H1 (cell line): ENCODE measurements around the gene ZNF385D.

Experiments
- ASH2L ChIP-seq: fragments of 200-600, 300-600 bp; sonication (generic); IDR thresholded peaks from one replicate; pipeline ENCODE4 v1.7.1; 2017; ENCODE audit warnings: low read length
- CHD2 ChIP-seq: IDR thresholded peaks from 2 replicates; pipeline ENCODE4 v1.6.1; 2012; ENCODE audit warnings: low read length, improper control_type of control experiment
- CTCF ChIP-seq, 3 experiments: IDR thresholded peaks; 1 replicate in 2 of 3; 2 replicates in 1 of 3; pipeline versions ENCODE4 v1.5.1 to v1.6.1; 2011; ENCODE audit warnings: low read length in 3 of 3, mild to moderate bottlenecking in 3 of 3, inconsistent platforms in 2 of 3, low read depth in 1 of 3, moderate library complexity in 1 of 3; ENCODE audit not compliant: insufficient read depth in 1 of 3; ENCODE audit errors: control extremely low read depth in 1 of 3
- EP300 ChIP-seq, 2 experiments: IDR thresholded peaks; 1 replicate in 1 of 2; 2 replicates in 1 of 2; pipeline ENCODE4 v1.6.1; 2011 to 2012; ENCODE audit warnings: low read depth in 2 of 2, low read length in 2 of 2, mild to moderate bottlenecking in 2 of 2, borderline replicate concordance in 1 of 2, inconsistent platforms in 1 of 2, moderate library complexity in 1 of 2
- EZH2 ChIP-seq: fragments of 200-600 bp; sonication (generic); IDR thresholded peaks from 2 replicates; pipeline ENCODE4 v1.7.1; 2012; ENCODE audit warnings: low read depth, mild to moderate bottlenecking, moderate library complexity, low read length, inconsistent platforms; ENCODE audit not compliant: severe bottlenecking
- HDAC2 ChIP-seq, 2 experiments: fragments of 300-600 bp in 1 of 2; sonication (generic) in 1 of 2; IDR thresholded peaks; 2 replicates each; pipeline ENCODE4 v1.6.1; 2011 to 2012; ENCODE audit warnings: low read depth in 2 of 2, low read length in 2 of 2, mild to moderate bottlenecking in 2 of 2, moderate library complexity in 2 of 2, borderline replicate concordance in 1 of 2, inconsistent platforms in 1 of 2
- KDM1A ChIP-seq: fragments of 200-600, 300-600 bp; sonication (generic); IDR thresholded peaks from 2 replicates; pipeline ENCODE4 v1.7.1; 2016; ENCODE audit warnings: mild to moderate bottlenecking, low read length, borderline replicate concordance
- POLR2AphosphoS5 ChIP-seq: IDR thresholded peaks from 2 replicates; pipeline ENCODE4 v1.6.1; 2011; ENCODE audit warnings: low read depth, low read length
- RAD21 ChIP-seq, 2 experiments: IDR thresholded peaks in 1 of 2; conservative IDR thresholded peaks in 1 of 2; 2 replicates each; pipeline ENCODE4 v1.6.1; 2011; ENCODE audit warnings: low read depth in 2 of 2, low read length in 2 of 2, improper control_type of control experiment in 1 of 2, inconsistent platforms in 1 of 2, mild to moderate bottlenecking in 1 of 2, moderate library complexity in 1 of 2
- SIN3A ChIP-seq, 2 experiments: IDR thresholded peaks in 1 of 2; conservative IDR thresholded peaks in 1 of 2; 2 replicates each; pipeline ENCODE4 v1.6.1; 2011 to 2012; ENCODE audit warnings: low read length in 2 of 2, improper control_type of control experiment in 1 of 2, low read depth in 1 of 2, mild to moderate bottlenecking in 1 of 2
- SRF ChIP-seq: IDR thresholded peaks from 2 replicates; pipeline ENCODE4 v1.6.1; 2011; ENCODE audit warnings: mild to moderate bottlenecking, low read depth, low read length, moderate library complexity
- TAF1 ChIP-seq: IDR thresholded peaks from 2 replicates; pipeline ENCODE4 v1.6.1; 2011; ENCODE audit warnings: mild to moderate bottlenecking, low read depth, low read length
- YY1 ChIP-seq: IDR thresholded peaks from 2 replicates; pipeline ENCODE4 v1.6.1; 2011; ENCODE audit warnings: low read depth, mild to moderate bottlenecking, low read length

- TF ChIP-seq ASH2L (no peak), YY1 (no peak), EZH2 (no peak), CTCF (IDR thresholded peaks at IDR 0.05; ENCODE audit: control extremely low read depth in 1 of 3, insufficient read depth in 1 of 3, low read depth in 1 of 3, low read length in 3 of 3) (no peak), EP300 (IDR thresholded peaks at IDR 0.05; ENCODE audit: borderline replicate concordance in 1 of 2, low read depth in 2 of 2, low read length in 2 of 2) (no peak), KDM1A (no peak), TAF1 (no peak), SIN3A (conservative IDR thresholded peaks at IDR 0.05 in 1 of 2, IDR thresholded peaks at IDR 0.05 in 1 of 2; ENCODE audit: low read depth in 1 of 2, low read length in 2 of 2) (no peak), HDAC2 (IDR thresholded peaks at IDR 0.05; ENCODE audit: borderline replicate concordance in 1 of 2, low read depth in 2 of 2, low read length in 2 of 2) (no peak), SRF (no peak), RAD21 (IDR thresholded peaks at IDR 0.05 in 1 of 2, conservative IDR thresholded peaks at IDR 0.05 in 1 of 2; ENCODE audit: low read depth in 2 of 2, low read length in 2 of 2) (no peak), POLR2AphosphoS5 (no peak), CHD2 (no peak)
Observed at GRCh38 chr3:21414506-21414905, 336.5 kb downstream of the ZNF385D start.
